Nasal cavity respiratory epithelium epithelial cell of viscerocranial mucosa (primary cell): ENCODE measurements around the gene OR2AT4. TPM values are rescaled to one million over a fixed set of nuclear protein-coding genes. Genes with fewer than 3 reads are reported as not detected.

ENCODE experiments used
- total RNA-seq: library from RNA; depleted of rRNA; stranded (reverse); fragments of >200 nt; gene quantifications from 2 replicates; pipeline ENCODE4 v1.2.3, GENCODE V29; 2014

OR2AT4 gene
- total RNA-seq: not detected in 2 replicates

DNA sequence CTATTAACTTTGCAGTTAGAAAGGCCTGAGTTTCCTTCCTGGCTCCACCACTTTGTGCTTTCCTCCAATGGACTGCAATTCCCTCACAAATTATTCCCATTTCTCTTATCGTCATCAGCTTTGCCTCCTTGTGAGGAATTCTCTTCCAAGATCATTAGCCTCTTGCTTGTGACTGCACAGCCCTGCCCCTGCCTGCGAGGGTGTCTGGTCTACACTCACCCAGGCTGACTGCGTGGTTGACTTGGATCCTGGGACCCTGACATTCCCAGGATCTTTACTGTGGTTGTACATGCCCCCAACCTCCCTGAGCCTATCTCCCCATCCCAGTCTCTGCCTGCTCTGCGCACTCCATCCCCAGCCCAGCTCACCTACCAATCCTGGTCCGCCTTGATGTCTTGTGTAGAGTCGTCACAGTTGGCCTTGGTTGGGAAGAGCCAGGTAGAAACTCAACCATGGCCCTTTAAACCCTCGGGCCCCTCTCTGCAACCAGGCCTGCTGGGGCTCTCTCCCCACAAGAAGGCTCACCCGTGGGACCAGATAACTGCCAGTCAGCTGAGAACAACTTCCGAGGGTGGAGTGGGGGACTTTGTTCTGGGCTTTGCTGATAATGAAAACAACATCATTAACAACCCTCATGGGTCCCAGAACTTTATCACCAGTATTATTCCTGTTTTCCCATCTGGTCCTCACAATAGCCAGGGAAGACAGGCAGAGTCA, at the start of gene OR2AT4:
Gene OR2AT4 (minus strand): TSS at position 421 of the 717 bp plus-strand sequence.

Other genes starting within 250 kb of the OR2AT4 start
- 7.9 and 10.7 TPM in 2 replicates for gene XRRA1, start 147.8 kb downstream of the OR2AT4 start, total RNA-seq
- 35.9 and 39.8 TPM in 2 replicates for gene SPCS2, start 147.6 kb downstream of the OR2AT4 start, total RNA-seq
- gene NEU3, start 107.9 kb downstream of the OR2AT4 start, total RNA-seq: 8.2 and 10.8 TPM in 2 replicates
- gene SLCO2B1, start 54.2 kb upstream of the OR2AT4 start, total RNA-seq: not detected in 2 replicates
- gene TPBGL, start 143.9 kb upstream of the OR2AT4 start, total RNA-seq: not detected in 2 replicates